SU-DHL-6 (cell line): ENCODE measurements around the gene ATXN7L1.

ENCODE experiments used
- H2AFZ ChIP-seq: fragments of 200-600 bp; sonication (generic); 2 replicates; pipeline ENCODE4 v1.6.1; 2014; ENCODE audit warnings: low read depth, mild to moderate bottlenecking, moderate library complexity, mixed read lengths, antibody characterized with exemption, low read length; ENCODE audit not compliant: severe bottlenecking
- H3F3A ChIP-seq: fragments of 200-600 bp; shearing (Covaris generic); 2 replicates; pipeline ENCODE4 v1.6.0; 2016; ENCODE audit warnings: antibody characterized with exemption, mild to moderate bottlenecking; ENCODE audit not compliant: insufficient read depth
- H3K27ac ChIP-seq: fragments of 200-600 bp; sonication (generic); 2 replicates; pipeline ENCODE4 v1.5.1; 2016; ENCODE audit warnings: low read depth, mild to moderate bottlenecking, low read length, moderate library complexity, mixed read lengths
- H3K27me3 ChIP-seq: fragments of 200-600 bp; sonication (generic), shearing (Covaris generic); 2 replicates; pipeline ENCODE4 v1.6.0; 2014; ENCODE audit warnings: mild to moderate bottlenecking, low read length
- H3K36me3 ChIP-seq: fragments of 200-600 bp; sonication (generic); 2 replicates; pipeline ENCODE4 v1.6.1; 2014; ENCODE audit warnings: mild to moderate bottlenecking, low read length, mixed read lengths
- H3K4me2 ChIP-seq: fragments of 300-600, 200-600 bp; shearing (Covaris generic), sonication (generic); 2 replicates; pipeline ENCODE4 v1.6.0; 2014; ENCODE audit warnings: low read length, low read depth, mild to moderate bottlenecking; ENCODE audit not compliant: poor library complexity, severe bottlenecking
- H3K4me3 ChIP-seq: fragments of 200-600 bp; sonication (generic); 2 replicates; pipeline ENCODE4 v1.5.1; 2014; ENCODE audit warnings: antibody characterized with exemption, low read length, mild to moderate bottlenecking, mixed read lengths; ENCODE audit not compliant: insufficient read depth, poor library complexity, severe bottlenecking
- H3K79me2 ChIP-seq: fragments of 200-600 bp; sonication (generic); 2 replicates; pipeline ENCODE4 v1.6.1; 2014; ENCODE audit warnings: mild to moderate bottlenecking, low read length, moderate library complexity; ENCODE audit not compliant: insufficient read depth
- H3K9ac ChIP-seq: fragments of 200-600 bp; sonication (generic); 2 replicates; pipeline ENCODE4 v1.7.0; 2014; ENCODE audit warnings: mild to moderate bottlenecking, low read length
- H3K9me2 ChIP-seq: fragments of 200-600 bp; sonication (generic); replicated peaks from 2 replicates; pipeline ENCODE4 v1.6.1; 2014; ENCODE audit warnings: low read length; ENCODE audit not compliant: insufficient read depth
- H3K9me3 ChIP-seq: fragments of 200-600 bp; sonication (generic); 2 replicates; pipeline ENCODE4 v1.6.1; 2014; ENCODE audit warnings: low read length, mixed read lengths; ENCODE audit not compliant: insufficient read depth
- H4K20me1 ChIP-seq: fragments of 200-600 bp; sonication (generic); 2 replicates; pipeline ENCODE4 v1.6.1; 2014; ENCODE audit warnings: low read depth, mild to moderate bottlenecking, antibody characterized with exemption, low read length, moderate library complexity, mixed read lengths
- CTCF ChIP-seq: fragments of 200-600 bp; sonication (generic); IDR thresholded peaks from one replicate; pipeline ENCODE4 v1.5.1; 2017; ENCODE audit warnings: antibody characterized with exemption, mild to moderate bottlenecking, low read length, moderate library complexity; ENCODE audit not compliant: insufficient read depth, poor library complexity, severe bottlenecking
- EZH2phosphoT487 ChIP-seq: fragments of 200-600 bp; sonication (generic), shearing (Covaris generic); conservative IDR thresholded peaks from 2 replicates; pipeline ENCODE4 v1.6.1; 2018; ENCODE audit warnings: mild to moderate bottlenecking, antibody characterized with exemption, low read length, moderate library complexity, mixed read lengths

The ATXN7L1 gene

GRCh38 chr7:105905910-105906568, 29.6 kb upstream of the ATXN7L1 start:
- no peaks in the 10 kb centered on the region for H3K36me3 ChIP-seq

GRCh38 chr7:105905209-105905909, 29.0 kb upstream of the ATXN7L1 start:
- Histone ChIP-seq H3K9me3 (no peaks in the 10 kb centered on the region), H3K79me2 (no peaks in the 10 kb centered on the region), H3K4me2 (no peak overlapping the region), H3K9me2 (no peaks in the 10 kb centered on the region), H4K20me1 (no peaks in the 10 kb centered on the region), H3K4me3 (no peak overlapping the region), H3K27me3 (no peaks in the 10 kb centered on the region), H3K9ac (no peak overlapping the region), H3K27ac (no peak overlapping the region), H2AFZ (no peak overlapping the region), H3F3A (no peaks in the 10 kb centered on the region), H3K36me3 (no peaks in the 10 kb centered on the region)
- no peak for TF ChIP-seq CTCF

More at GRCh38 chr7:105905910-105906568, 29.6 kb upstream of the ATXN7L1 start:
- H3K9ac ChIP-seq: no peak overlapping the region
- H3F3A ChIP-seq: no peaks in the 10 kb centered on the region
- H3K27me3 ChIP-seq: no peaks in the 10 kb centered on the region
- H4K20me1 ChIP-seq: no peaks in the 10 kb centered on the region
- no peak overlapping the region for H3K27ac ChIP-seq
- no peak overlapping the region for H3K4me3 ChIP-seq
- TF ChIP-seq CTCF (no peak), EZH2phosphoT487 (no peak)
- no peaks in the 10 kb centered on the region for H3K79me2 ChIP-seq
- no peaks in the 10 kb centered on the region for H3K9me2 ChIP-seq
- no peak overlapping the region for H3K4me2 ChIP-seq
- H3K9me3 ChIP-seq: no peaks in the 10 kb centered on the region
- no peak overlapping the region for H2AFZ ChIP-seq

GRCh38 chr7:105904064-105904463, 27.7 kb upstream of the ATXN7L1 start:
- Histone ChIP-seq H3K4me2 (no peak overlapping the region), H3K27ac (no peak overlapping the region), H2AFZ (no peak overlapping the region), H3K79me2 (no peaks in the 10 kb centered on the region), H3K9me3 (no peaks in the 10 kb centered on the region), H3K36me3 (no peaks in the 10 kb centered on the region), H4K20me1 (no peaks in the 10 kb centered on the region), H3F3A (no peaks in the 10 kb centered on the region), H3K9ac (no peak overlapping the region), H3K4me3 (no peak overlapping the region), H3K27me3 (no peaks in the 10 kb centered on the region), H3K9me2 (no peaks in the 10 kb centered on the region)
- TF ChIP-seq CTCF (no peak), EZH2phosphoT487 (no peak)
